OCI-LY7 (cell line): Measurements from ENCODE around the gene MUC6. TPM values are rescaled to one million over a fixed set of nuclear protein-coding genes. Genes with fewer than 3 reads are reported as not detected.

Experiments used
- BruUV-seq: library from RNA; stranded (reverse); fragments of 400-500 nt; replicated peaks from 2 replicates; lab custom pipeline; 2021; lab: Mats Ljungman, UMichigan
- CTCF ChIA-PET: fragments of 300-600 bp; sonication (Branson Sonifier 250); formaldehyde crosslinking; loops from one replicate; lab custom pipeline; 2022; ENCODE audit warnings: antibody characterized with exemption; ENCODE audit not compliant: unreplicated experiment; lab: Charles Lee
- POLR2A ChIA-PET: fragments of 300-600 bp; sonication (Branson Sonifier 250); formaldehyde crosslinking; loops from one replicate; lab custom pipeline; 2022; ENCODE audit warnings: antibody characterized with exemption; lab: Charles Lee
- DNase-seq: peaks from one replicate; pipeline ENCODE4 v3.0.0-alpha.2; 2015; ENCODE audit warnings: low spot score
- H2AFZ ChIP-seq: fragments of 200-600 bp; sonication (generic), shearing (Covaris generic); 2 replicates; pipeline ENCODE4 v1.6.1; 2014; ENCODE audit warnings: mild to moderate bottlenecking, antibody characterized with exemption, low read length, moderate library complexity
- H3K27ac ChIP-seq: fragments of 200-600 bp; sonication (generic); 2 replicates; pipeline ENCODE4 v1.5.1; 2014; ENCODE audit warnings: mixed run types, low read depth, mild to moderate bottlenecking, moderate library complexity, low read length, inconsistent platforms; ENCODE audit not compliant: poor library complexity, severe bottlenecking
- H3K36me3 ChIP-seq: fragments of 200-600 bp; sonication (generic); 2 replicates; pipeline ENCODE4 v1.6.1; 2014; ENCODE audit warnings: mild to moderate bottlenecking, antibody characterized with exemption, low read length, moderate library complexity, mixed read lengths; ENCODE audit not compliant: insufficient read depth
- H3K4me1 ChIP-seq: fragments of 200-600 bp; sonication (generic); 2 replicates; pipeline ENCODE4 v1.5.1; 2014; ENCODE audit warnings: mild to moderate bottlenecking, low read length; ENCODE audit not compliant: insufficient read depth, poor library complexity, severe bottlenecking
- H3K4me2 ChIP-seq: fragments of 200-600 bp; sonication (generic); 2 replicates; pipeline ENCODE4 v1.6.1; 2014; ENCODE audit warnings: mild to moderate bottlenecking, low read length
- H3K4me3 ChIP-seq: fragments of 200-600 bp; sonication (generic); 2 replicates; pipeline ENCODE4 v1.5.1; 2014; ENCODE audit warnings: mild to moderate bottlenecking, low read depth, low read length; ENCODE audit not compliant: poor library complexity, severe bottlenecking
- H3K79me2 ChIP-seq: fragments of 200-600 bp; sonication (generic); 2 replicates; pipeline ENCODE4 v1.6.1; 2016; ENCODE audit warnings: low read depth, mild to moderate bottlenecking, low read length, moderate library complexity, mixed read lengths; ENCODE audit not compliant: insufficient read depth
- H3K9me2 ChIP-seq: fragments of 200-600 bp; sonication (generic); 2 replicates; pipeline ENCODE4 v1.6.1; 2016; ENCODE audit warnings: mild to moderate bottlenecking, low read length, mixed read lengths; ENCODE audit not compliant: insufficient read depth
- H3K9me3 ChIP-seq: fragments of 200-600 bp; sonication (generic); 2 replicates; pipeline ENCODE4 v1.6.1; 2014; ENCODE audit warnings: mild to moderate bottlenecking, mixed run types, low read length, mixed read lengths
- H4K20me1 ChIP-seq: fragments of 200-600 bp; sonication (generic); 2 replicates; pipeline ENCODE4 v1.6.1; 2014; ENCODE audit warnings: mild to moderate bottlenecking, antibody characterized with exemption, low read length, moderate library complexity, mixed read lengths; ENCODE audit not compliant: insufficient read depth
- CTCF ChIP-seq: fragments of 200-600 bp; sonication (generic); conservative IDR thresholded peaks from 2 replicates; pipeline ENCODE4 v1.5.1; 2014; ENCODE audit warnings: mild to moderate bottlenecking, antibody characterized with exemption, low read length, moderate library complexity, mixed read lengths
- EZH2phosphoT487 ChIP-seq: fragments of 200-600 bp; sonication (generic); IDR thresholded peaks from 2 replicates; pipeline ENCODE4 v1.6.1; 2018; ENCODE audit warnings: low read depth, borderline replicate concordance, mild to moderate bottlenecking, mixed run types, antibody characterized with exemption, low read length, moderate library complexity, mixed read lengths
- intact Hi-C: fragments of 100-400 bp; cut with micrococcal nuclease; formaldehyde crosslinking; loops from one replicate; pipeline ENCODE4 v1.10.0; 2022; ENCODE audit not compliant: unreplicated experiment
- total RNA-seq, 2 experiments: library from RNA; depleted of rRNA in 1 of 2; stranded (reverse); fragments of >200 nt in 1 of 2; shearing (Covaris generic) in 1 of 2; gene quantifications; 2 replicates each; pipeline ENCODE4 v1.2.3, GENCODE V29; 2014 to 2022

Gene MUC6
- total RNA-seq, 2 experiments from 2014 or later: not detected

GRCh38 chr11:971092-971690 lies 65.3 kb downstream of the MUC6 start:
- Histone ChIP-seq H3K27ac (no peak overlapping the region), H3K4me3 (no peak overlapping the region), H2AFZ (no peak overlapping the region), H3K4me2 (no peak overlapping the region), H3K36me3 (peaks cover 20% of the 10 kb centered on the region; the same call in 1 of the 2 replicates), H3K79me2 (no peaks in the 10 kb centered on the region), H3K4me1 (no peaks in the 10 kb centered on the region), H4K20me1 (no peaks in the 10 kb centered on the region), H3K9me2 (no peaks in the 10 kb centered on the region), H3K9me3 (no peaks in the 10 kb centered on the region)
- ChIA-PET POLR2A (no interaction called here), CTCF (no interaction called here)
- DNase-seq: no peak
- no TSS peak for BruUV-seq
- intact Hi-C loops: no loop called here
- no peak for TF ChIP-seq CTCF
- no peak for TF ChIP-seq EZH2phosphoT487

GRCh38 chr11:970319-970871 lies 66.1 kb downstream of the MUC6 start:
- CTCF ChIA-PET: no interaction called here

More at GRCh38 chr11:970319-970871, 66.1 kb downstream of the MUC6 start:
- no peak for TF ChIP-seq EZH2phosphoT487
- no peak for TF ChIP-seq CTCF
- Histone ChIP-seq H3K4me2 (no peak overlapping the region), H3K27ac (no peak overlapping the region), H3K9me2 (no peaks in the 10 kb centered on the region), H3K36me3 (peaks cover 21% of the 10 kb centered on the region; the same call in 1 of the 2 replicates), H3K9me3 (no peaks in the 10 kb centered on the region), H4K20me1 (no peaks in the 10 kb centered on the region), H3K79me2 (no peaks in the 10 kb centered on the region), H3K4me1 (no peaks in the 10 kb centered on the region), H3K4me3 (no peak overlapping the region), H2AFZ (no peak overlapping the region)
- DNase-seq: no peak
- no TSS peak for BruUV-seq
- intact Hi-C loops: no loop called here
- POLR2A ChIA-PET: no interaction called here
